Measurements from ENCODE around the gene RASGEF1B. TPM values are rescaled to one million over a fixed set of nuclear protein-coding genes. Genes with fewer than 3 reads are reported as not detected.

RASGEF1B gene
- total and polyA plus RNA-seq, 2 of the 13 experiments (the other 11 are each of a cell fraction or from before 2014, with no cell fraction given), result 0.04 TPM

DNA sequence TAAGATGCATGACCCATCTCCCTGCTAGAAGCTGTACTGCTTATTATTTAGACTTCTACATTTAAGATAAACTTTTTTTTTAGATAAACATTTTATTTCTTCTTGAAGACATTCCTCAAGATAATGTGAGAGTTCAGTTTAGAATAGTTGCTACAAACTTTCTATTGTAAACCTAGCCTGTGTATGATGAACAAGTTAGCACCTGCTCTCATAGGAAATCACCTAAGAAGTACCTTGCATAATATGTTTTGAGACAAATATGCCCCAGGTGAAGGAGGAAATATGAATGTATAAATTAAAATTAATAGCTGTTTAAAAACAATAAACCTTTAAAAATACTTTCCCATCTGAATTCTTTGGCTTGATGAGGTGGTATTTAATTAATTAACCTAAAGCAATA, 35.6 kb downstream of the RASGEF1B start:
- H3K4me2 ChIP-seq (ENCODE audit: low read depth, low read length), result no peak overlapping the region
- H3K4me1 ChIP-seq (ENCODE audit: insufficient read depth, low read length), result no peaks in the 10 kb centered on the region
- no peaks in the 10 kb centered on the region for H3K79me2 ChIP-seq (ENCODE audit: insufficient read depth, low read length)
- no peaks in the 10 kb centered on the region for H3K27me3 ChIP-seq (ENCODE audit: control insufficient read depth in 1 of 2, insufficient read depth in 2 of 2, low read length in 2 of 2)
- TF ChIP-seq, protein P1, sequence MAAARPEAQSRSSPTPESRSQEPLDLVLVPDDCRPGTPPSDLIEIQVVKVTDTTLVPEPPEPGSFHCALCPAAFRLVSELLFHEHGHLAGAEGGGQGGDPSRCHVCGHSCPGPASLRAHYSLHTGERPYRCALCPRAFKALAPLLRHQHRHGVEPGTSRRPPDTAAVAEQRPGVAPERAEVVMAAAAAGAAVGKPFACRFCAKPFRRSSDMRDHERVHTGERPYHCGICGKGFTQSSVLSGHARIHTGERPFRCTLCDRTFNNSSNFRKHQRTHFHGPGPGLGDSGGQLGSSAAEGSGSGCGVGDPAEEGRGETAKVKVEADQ (CRISPR knock-in tag; IDR thresholded peaks at IDR 0.05; ENCODE audit: borderline replicate concordance), result no peak
- no peak for TF ChIP-seq ATM (IDR thresholded peaks at IDR 0.05; ENCODE audit: borderline replicate concordance)
- no peak for TF ChIP-seq ZNF557 (CRISPR knock-in tag; IDR thresholded peaks at IDR 0.05)
- TF ChIP-seq CHD4 (IDR thresholded peaks at IDR 0.05; ENCODE audit: borderline replicate concordance, low read length), result no peak
- no peak for TF ChIP-seq KAT7 (CRISPR knock-in tag; IDR thresholded peaks at IDR 0.05; ENCODE audit: borderline replicate concordance)
- TF ChIP-seq, protein P2, sequence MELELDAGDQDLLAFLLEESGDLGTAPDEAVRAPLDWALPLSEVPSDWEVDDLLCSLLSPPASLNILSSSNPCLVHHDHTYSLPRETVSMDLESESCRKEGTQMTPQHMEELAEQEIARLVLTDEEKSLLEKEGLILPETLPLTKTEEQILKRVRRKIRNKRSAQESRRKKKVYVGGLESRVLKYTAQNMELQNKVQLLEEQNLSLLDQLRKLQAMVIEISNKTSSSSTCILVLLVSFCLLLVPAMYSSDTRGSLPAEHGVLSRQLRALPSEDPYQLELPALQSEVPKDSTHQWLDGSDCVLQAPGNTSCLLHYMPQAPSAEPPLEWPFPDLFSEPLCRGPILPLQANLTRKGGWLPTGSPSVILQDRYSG (CRISPR knock-in tag; IDR thresholded peaks at IDR 0.05), result no peak
- TF ChIP-seq, protein P3, sequence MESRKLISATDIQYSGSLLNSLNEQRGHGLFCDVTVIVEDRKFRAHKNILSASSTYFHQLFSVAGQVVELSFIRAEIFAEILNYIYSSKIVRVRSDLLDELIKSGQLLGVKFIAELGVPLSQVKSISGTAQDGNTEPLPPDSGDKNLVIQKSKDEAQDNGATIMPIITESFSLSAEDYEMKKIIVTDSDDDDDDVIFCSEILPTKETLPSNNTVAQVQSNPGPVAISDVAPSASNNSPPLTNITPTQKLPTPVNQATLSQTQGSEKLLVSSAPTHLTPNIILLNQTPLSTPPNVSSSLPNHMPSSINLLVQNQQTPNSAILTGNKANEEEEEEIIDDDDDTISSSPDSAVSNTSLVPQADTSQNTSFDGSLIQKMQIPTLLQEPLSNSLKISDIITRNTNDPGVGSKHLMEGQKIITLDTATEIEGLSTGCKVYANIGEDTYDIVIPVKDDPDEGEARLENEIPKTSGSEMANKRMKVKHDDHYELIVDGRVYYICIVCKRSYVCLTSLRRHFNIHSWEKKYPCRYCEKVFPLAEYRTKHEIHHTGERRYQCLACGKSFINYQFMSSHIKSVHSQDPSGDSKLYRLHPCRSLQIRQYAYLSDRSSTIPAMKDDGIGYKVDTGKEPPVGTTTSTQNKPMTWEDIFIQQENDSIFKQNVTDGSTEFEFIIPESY (CRISPR knock-in tag; IDR thresholded peaks at IDR 0.05), result no peak
- TF ChIP-seq TRIM24 (CRISPR knock-in tag; IDR thresholded peaks at IDR 0.05), result no peak
- TF ChIP-seq, protein P4, sequence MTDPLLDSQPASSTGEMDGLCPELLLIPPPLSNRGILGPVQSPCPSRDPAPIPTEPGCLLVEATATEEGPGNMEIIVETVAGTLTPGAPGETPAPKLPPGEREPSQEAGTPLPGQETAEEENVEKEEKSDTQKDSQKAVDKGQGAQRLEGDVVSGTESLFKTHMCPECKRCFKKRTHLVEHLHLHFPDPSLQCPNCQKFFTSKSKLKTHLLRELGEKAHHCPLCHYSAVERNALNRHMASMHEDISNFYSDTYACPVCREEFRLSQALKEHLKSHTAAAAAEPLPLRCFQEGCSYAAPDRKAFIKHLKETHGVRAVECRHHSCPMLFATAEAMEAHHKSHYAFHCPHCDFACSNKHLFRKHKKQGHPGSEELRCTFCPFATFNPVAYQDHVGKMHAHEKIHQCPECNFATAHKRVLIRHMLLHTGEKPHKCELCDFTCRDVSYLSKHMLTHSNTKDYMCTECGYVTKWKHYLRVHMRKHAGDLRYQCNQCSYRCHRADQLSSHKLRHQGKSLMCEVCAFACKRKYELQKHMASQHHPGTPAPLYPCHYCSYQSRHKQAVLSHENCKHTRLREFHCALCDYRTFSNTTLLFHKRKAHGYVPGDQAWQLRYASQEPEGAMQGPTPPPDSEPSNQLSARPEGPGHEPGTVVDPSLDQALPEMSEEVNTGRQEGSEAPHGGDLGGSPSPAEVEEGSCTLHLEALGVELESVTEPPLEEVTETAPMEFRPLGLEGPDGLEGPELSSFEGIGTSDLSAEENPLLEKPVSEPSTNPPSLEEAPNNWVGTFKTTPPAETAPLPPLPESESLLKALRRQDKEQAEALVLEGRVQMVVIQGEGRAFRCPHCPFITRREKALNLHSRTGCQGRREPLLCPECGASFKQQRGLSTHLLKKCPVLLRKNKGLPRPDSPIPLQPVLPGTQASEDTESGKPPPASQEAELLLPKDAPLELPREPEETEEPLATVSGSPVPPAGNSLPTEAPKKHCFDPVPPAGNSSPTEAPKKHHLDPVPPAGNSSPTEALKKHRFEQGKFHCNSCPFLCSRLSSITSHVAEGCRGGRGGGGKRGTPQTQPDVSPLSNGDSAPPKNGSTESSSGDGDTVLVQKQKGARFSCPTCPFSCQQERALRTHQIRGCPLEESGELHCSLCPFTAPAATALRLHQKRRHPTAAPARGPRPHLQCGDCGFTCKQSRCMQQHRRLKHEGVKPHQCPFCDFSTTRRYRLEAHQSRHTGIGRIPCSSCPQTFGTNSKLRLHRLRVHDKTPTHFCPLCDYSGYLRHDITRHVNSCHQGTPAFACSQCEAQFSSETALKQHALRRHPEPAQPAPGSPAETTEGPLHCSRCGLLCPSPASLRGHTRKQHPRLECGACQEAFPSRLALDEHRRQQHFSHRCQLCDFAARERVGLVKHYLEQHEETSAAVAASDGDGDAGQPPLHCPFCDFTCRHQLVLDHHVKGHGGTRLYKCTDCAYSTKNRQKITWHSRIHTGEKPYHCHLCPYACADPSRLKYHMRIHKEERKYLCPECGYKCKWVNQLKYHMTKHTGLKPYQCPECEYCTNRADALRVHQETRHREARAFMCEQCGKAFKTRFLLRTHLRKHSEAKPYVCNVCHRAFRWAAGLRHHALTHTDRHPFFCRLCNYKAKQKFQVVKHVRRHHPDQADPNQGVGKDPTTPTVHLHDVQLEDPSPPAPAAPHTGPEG (CRISPR knock-in tag; IDR thresholded peaks at IDR 0.05), result no peak
- no peak for TF ChIP-seq MIER3 (CRISPR knock-in tag; IDR thresholded peaks at IDR 0.05; ENCODE audit: borderline replicate concordance)
- TF ChIP-seq EP300 (IDR thresholded peaks at IDR 0.05; ENCODE audit: low read depth in 2 of 2, low read length in 2 of 2), result no peak
- TF ChIP-seq EP300 (CRISPR knock-in tag; IDR thresholded peaks at IDR 0.05; ENCODE audit: borderline replicate concordance), result no peak
- FAIRE-seq (no peak), ATAC-seq (no peak), DNase-seq (ENCODE audit: low spot score) (no peak)
- no TSS peak for BruUV-seq (replicated peaks)
- H3K9ac ChIP-seq (ENCODE audit: insufficient read depth, low read depth, low read length), result no peak overlapping the region
- ChIA-PET POLR2A (no interaction called here), CTCF (ENCODE audit: low intra/inter-chr PET ratio, low total read pairs) (no interaction called here)
- no peaks in the 10 kb centered on the region for H3K9me3 ChIP-seq (ENCODE audit: low read length)
- H3K36me3 ChIP-seq (replicated peaks in 1 of 2; ENCODE audit: control insufficient read depth in 1 of 2, insufficient read depth in 2 of 2, low read length in 2 of 2), result no peaks in the 10 kb centered on the region
- H2AFZ ChIP-seq (ENCODE audit: low read length), result no peak overlapping the region
- H4K20me1 ChIP-seq (ENCODE audit: insufficient read depth, low read length), result no peaks in the 10 kb centered on the region
- no peak overlapping the region for H3K27ac ChIP-seq (ENCODE audit: extremely low read length, insufficient read depth, low read length)
- H3K4me3 ChIP-seq (replicated peaks in 1 of 3; ENCODE audit: insufficient read depth in 1 of 3, low read depth in 2 of 3, low read length in 3 of 3), result no peak overlapping the region
- in situ Hi-C loops (cut with HindIII; ENCODE audit: extremely low pct_ligation_motif_present, low pct_unique_long_range_greater_than_20kb), result no loop called here
- intact Hi-C loops (cut with micrococcal nuclease; ENCODE audit: unreplicated experiment), result no loop called here

All from HepG2 (cell line).